Stomach (tissue), 4 donors: Measurements from ENCODE around the gene PHACTR3.

Experiments
- POLR2A ChIP-seq, 4 donors: fragments of 450-650 bp; IDR thresholded peaks; one replicate each; pipeline ENCODE4 v1.6.1; 2016; ENCODE audit warnings: antibody characterized with exemption in 4 of 4, control low read depth in 2 of 4, mild to moderate bottlenecking in 1 of 4, moderate library complexity in 1 of 4
- TF ChIP-seq, protein P1 (sequence below), 7 experiments: fragments of 450-650 bp in 4 of 7; fragments of 200-600 bp in 3 of 7; sonication (generic) in 3 of 7; IDR thresholded peaks; one replicate each; pipeline ENCODE4 v1.5.1; 2016 to 2019; ENCODE audit warnings: antibody characterized with exemption in 7 of 7, control low read depth in 2 of 7, mild to moderate bottlenecking in 1 of 7

DNA sequence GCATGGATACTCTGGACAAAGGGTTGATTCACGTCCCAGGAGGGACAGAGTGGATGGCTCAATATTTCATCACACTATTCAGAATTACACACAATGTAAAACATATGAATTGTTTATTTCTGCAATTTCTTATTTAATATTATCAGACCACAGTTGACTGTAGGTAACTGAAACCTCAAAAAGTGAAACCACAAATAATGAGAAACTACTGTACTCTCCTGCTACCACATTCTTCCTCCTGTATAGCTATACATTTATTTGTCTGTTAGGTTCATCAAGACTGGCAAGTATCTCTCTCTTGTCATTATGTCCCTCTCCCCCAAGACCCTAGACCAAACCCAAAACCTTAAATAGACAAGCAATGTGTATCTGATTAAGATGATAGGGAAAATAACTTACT, 269.1 kb downstream of the PHACTR3 start:
- TF ChIP-seq, protein P1, sequence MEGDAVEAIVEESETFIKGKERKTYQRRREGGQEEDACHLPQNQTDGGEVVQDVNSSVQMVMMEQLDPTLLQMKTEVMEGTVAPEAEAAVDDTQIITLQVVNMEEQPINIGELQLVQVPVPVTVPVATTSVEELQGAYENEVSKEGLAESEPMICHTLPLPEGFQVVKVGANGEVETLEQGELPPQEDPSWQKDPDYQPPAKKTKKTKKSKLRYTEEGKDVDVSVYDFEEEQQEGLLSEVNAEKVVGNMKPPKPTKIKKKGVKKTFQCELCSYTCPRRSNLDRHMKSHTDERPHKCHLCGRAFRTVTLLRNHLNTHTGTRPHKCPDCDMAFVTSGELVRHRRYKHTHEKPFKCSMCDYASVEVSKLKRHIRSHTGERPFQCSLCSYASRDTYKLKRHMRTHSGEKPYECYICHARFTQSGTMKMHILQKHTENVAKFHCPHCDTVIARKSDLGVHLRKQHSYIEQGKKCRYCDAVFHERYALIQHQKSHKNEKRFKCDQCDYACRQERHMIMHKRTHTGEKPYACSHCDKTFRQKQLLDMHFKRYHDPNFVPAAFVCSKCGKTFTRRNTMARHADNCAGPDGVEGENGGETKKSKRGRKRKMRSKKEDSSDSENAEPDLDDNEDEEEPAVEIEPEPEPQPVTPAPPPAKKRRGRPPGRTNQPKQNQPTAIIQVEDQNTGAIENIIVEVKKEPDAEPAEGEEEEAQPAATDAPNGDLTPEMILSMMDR (IDR thresholded peaks at IDR 0.05), result no peak
- no peak for TF ChIP-seq POLR2A (IDR thresholded peaks at IDR 0.05)
